Measurements from ENCODE around the gene SHISAL1.

The SHISAL1 gene

DNA sequence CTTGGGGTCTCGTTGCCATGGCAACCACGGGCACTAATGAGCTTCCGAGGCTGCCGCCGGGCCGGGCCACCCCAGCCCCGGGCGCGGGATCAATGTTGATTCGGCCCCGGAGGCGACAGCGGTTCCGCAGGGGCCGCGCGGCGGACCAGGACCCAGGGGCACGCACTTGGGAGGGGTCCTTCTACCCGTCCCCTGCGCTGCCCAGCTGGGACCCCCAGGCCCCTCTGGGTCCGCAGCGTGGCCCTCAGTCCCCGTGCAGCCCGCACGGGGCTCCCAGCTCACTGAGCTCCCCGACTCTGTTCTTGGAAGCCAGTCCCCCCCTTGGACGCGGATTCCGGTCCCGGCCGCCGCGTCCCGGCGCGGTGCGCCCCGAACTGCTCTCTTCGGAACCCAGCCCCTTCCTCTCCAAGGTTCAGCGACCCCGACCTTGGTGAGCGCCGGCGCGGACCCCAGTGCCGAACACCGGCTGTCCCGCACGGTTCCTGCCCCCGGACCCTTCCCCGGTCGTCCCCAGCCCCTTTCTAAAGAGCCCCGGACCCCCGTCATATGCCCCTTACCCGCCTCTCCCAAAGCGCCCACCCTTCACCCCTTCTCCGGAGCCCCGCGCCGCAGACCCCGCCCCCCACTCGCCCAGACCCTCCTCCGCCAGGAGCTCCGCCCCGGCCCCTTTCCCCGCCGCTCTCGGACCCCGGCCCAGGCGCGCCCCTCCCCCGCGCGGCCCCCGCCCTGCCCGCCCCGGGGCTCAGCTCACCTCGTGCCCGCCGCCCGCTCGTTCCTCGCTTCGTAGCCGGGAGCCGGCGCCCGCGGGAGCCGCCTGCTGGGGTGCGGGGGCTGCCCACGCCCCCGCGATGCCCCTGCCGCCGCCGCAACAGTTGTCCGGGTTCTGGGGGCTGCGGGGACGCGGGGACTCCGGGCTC is 18.3 kb upstream of the SHISAL1 start:
- Histone ChIP-seq H3K9ac (ENCODE audit: low read depth, low read length) (no peak overlapping the region), H3K27me3 (ENCODE audit: insufficient read depth, low read length, poor library complexity) (peaks cover 6% of the 10 kb centered on the region)
- TF ChIP-seq EZH2 (IDR thresholded peaks at IDR 0.05; ENCODE audit: borderline replicate concordance, low read depth, low read length, severe bottlenecking) = no peak
- TF ChIP-seq, protein P1, sequence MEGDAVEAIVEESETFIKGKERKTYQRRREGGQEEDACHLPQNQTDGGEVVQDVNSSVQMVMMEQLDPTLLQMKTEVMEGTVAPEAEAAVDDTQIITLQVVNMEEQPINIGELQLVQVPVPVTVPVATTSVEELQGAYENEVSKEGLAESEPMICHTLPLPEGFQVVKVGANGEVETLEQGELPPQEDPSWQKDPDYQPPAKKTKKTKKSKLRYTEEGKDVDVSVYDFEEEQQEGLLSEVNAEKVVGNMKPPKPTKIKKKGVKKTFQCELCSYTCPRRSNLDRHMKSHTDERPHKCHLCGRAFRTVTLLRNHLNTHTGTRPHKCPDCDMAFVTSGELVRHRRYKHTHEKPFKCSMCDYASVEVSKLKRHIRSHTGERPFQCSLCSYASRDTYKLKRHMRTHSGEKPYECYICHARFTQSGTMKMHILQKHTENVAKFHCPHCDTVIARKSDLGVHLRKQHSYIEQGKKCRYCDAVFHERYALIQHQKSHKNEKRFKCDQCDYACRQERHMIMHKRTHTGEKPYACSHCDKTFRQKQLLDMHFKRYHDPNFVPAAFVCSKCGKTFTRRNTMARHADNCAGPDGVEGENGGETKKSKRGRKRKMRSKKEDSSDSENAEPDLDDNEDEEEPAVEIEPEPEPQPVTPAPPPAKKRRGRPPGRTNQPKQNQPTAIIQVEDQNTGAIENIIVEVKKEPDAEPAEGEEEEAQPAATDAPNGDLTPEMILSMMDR (IDR thresholded peaks at IDR 0.05; ENCODE audit: borderline replicate concordance, extremely low read depth, low read length, poor library complexity, severe bottlenecking) = no peak

DNA sequence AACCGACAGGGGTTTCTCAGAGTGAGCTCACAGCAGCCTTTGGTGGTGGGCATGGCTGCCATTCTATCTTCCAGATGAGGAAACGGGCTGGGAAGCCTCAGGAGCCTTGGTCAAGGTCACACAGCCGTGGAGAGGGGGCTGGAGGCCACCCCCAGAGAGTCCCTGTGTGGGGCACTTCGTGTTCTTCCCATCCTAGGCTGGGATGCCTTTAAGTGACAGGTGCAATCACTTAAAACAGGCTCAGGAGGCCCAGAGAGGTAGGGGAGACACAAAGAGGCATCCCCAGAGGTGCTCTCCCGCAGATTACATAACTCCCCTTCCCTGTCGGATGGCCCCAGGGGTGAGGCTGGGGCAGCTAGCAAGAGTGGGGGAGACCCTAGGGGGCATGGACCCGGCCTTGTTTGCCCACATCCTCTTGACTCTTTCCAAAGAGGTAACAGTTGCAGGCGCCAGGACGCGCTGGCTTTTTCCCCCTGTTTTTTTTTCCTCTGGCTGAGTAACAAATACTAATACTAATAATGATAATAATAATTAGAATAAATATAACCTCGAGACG is 17.5 kb upstream of the SHISAL1 start:
- Histone ChIP-seq H3K27ac (ENCODE audit: low read length) (no peak overlapping the region), H3K4me3 (ENCODE audit: low read depth in 1 of 2, low read length in 2 of 2) (no peak overlapping the region), H3K79me2 (ENCODE audit: insufficient read depth, low read length) (no peaks in the 10 kb centered on the region), H3K27me3 (ENCODE audit: insufficient read depth, low read length, poor library complexity) (peaks cover 9% of the 10 kb centered on the region), H3K9ac (ENCODE audit: low read depth, low read length) (no peak overlapping the region), H3K4me2 (ENCODE audit: insufficient read depth, low read length) (no peak overlapping the region), H3K4me1 (ENCODE audit: insufficient read depth, low read length) (peaks cover 5% of the 10 kb centered on the region; the same call in 1 of the 2 replicates), H3K36me3 (ENCODE audit: insufficient read depth, low read length) (no peaks in the 10 kb centered on the region), H2AFZ (ENCODE audit: low read depth, low read length) (no peak overlapping the region), H4K20me1 (ENCODE audit: insufficient read depth, low read length) (peaks cover 2% of the 10 kb centered on the region; the same call in 1 of the 2 replicates), H3K9me3 (ENCODE audit: insufficient read depth, low read length, severe bottlenecking) (no peaks in the 10 kb centered on the region)
- ATAC-seq (ENCODE audit: insufficient read depth, low read depth) = no peak
- DNase-seq = no peak
- TF ChIP-seq EZH2 (IDR thresholded peaks at IDR 0.05; ENCODE audit: borderline replicate concordance, low read depth, low read length, severe bottlenecking) = no peak
- TF ChIP-seq, protein P1 (IDR thresholded peaks at IDR 0.05; ENCODE audit: borderline replicate concordance, extremely low read depth, low read length, poor library complexity, severe bottlenecking) = no peak

More for the DNA sequence above, 18.3 kb upstream of the SHISAL1 start:
- H3K4me2 ChIP-seq (ENCODE audit: insufficient read depth, low read length) = no peak overlapping the region
- DNase-seq = no peak
- no peak for ATAC-seq (ENCODE audit: insufficient read depth, low read depth)
- peaks cover 7% of the 10 kb centered on the region; the same call in 1 of the 2 replicates for H4K20me1 ChIP-seq (ENCODE audit: insufficient read depth, low read length)
- no peaks in the 10 kb centered on the region for H3K36me3 ChIP-seq (ENCODE audit: insufficient read depth, low read length)
- no peak overlapping the region for H2AFZ ChIP-seq (ENCODE audit: low read depth, low read length)
- H3K4me1 ChIP-seq (ENCODE audit: insufficient read depth, low read length) = peaks cover 5% of the 10 kb centered on the region; the same call in 1 of the 2 replicates
- H3K79me2 ChIP-seq (ENCODE audit: insufficient read depth, low read length) = no peaks in the 10 kb centered on the region
- no peak overlapping the region for H3K27ac ChIP-seq (ENCODE audit: low read length)
- no peaks in the 10 kb centered on the region for H3K9me3 ChIP-seq (ENCODE audit: insufficient read depth, low read length, severe bottlenecking)
- no peak overlapping the region for H3K4me3 ChIP-seq (ENCODE audit: low read depth in 1 of 2, low read length in 2 of 2)

DNA sequence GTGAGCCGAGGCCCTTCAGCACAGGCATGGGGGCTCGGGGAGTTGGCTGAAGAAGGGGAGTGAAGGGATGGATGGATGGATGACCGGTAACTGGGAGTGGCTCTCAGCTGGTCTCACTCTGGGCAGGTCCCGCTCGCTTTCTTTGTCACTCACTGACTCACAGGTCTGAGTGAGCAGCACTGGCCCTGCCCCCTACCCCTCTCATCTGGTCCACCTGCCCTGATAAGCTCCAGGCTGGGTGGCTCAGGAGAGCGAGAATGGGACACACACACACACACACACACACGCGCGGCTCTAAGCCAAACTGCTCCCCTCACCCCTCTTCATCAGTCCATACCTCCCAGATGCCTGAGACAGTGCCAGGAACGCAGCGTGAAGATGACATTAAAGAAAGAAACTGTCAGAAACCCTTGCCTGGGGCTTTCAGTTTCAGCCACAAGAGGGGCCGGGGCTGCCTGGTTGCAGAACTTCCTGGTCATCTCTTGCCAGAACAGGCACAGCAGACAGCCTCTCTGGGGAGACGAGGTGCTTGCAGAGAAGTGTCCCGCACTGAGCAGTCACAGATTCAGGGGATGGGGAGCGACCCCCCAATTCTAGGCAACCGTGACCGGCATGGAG is 16.5 kb upstream of the SHISAL1 start:
- no peak for ATAC-seq (ENCODE audit: insufficient read depth, low read depth)
- H4K20me1 ChIP-seq (ENCODE audit: insufficient read depth, low read length) = peaks cover 2% of the 10 kb centered on the region; the same call in 1 of the 2 replicates
- H3K9ac ChIP-seq (ENCODE audit: low read depth, low read length) = no peak overlapping the region
- no peak overlapping the region for H3K4me3 ChIP-seq (ENCODE audit: low read depth in 1 of 2, low read length in 2 of 2)
- TF ChIP-seq EZH2 (IDR thresholded peaks at IDR 0.05; ENCODE audit: borderline replicate concordance, low read depth, low read length, severe bottlenecking) = no peak
- TF ChIP-seq, protein P1 (IDR thresholded peaks at IDR 0.05; ENCODE audit: borderline replicate concordance, extremely low read depth, low read length, poor library complexity, severe bottlenecking) = no peak
- H3K27ac ChIP-seq (ENCODE audit: low read length) = no peak overlapping the region
- H3K9me3 ChIP-seq (ENCODE audit: insufficient read depth, low read length, severe bottlenecking) = no peaks in the 10 kb centered on the region
- DNase-seq = no peak
- peaks cover 5% of the 10 kb centered on the region; the same call in 1 of the 2 replicates for H3K4me1 ChIP-seq (ENCODE audit: insufficient read depth, low read length)
- peaks cover 9% of the 10 kb centered on the region for H3K27me3 ChIP-seq (ENCODE audit: insufficient read depth, low read length, poor library complexity)
- no peaks in the 10 kb centered on the region for H3K36me3 ChIP-seq (ENCODE audit: insufficient read depth, low read length)
- H2AFZ ChIP-seq (ENCODE audit: low read depth, low read length) = no peak overlapping the region
- no peaks in the 10 kb centered on the region for H3K79me2 ChIP-seq (ENCODE audit: insufficient read depth, low read length)
- no peak overlapping the region for H3K4me2 ChIP-seq (ENCODE audit: insufficient read depth, low read length)
